UCSD-AML1 (cell line): ENCODE data around the gene ETFA.

ENCODE experiments used
- DNase-seq: peaks from one replicate; lab custom pipeline; 2025; ENCODE audit not compliant: unreplicated experiment; lab: John Stamatoyannopoulos, UW

The ETFA gene

DNA sequence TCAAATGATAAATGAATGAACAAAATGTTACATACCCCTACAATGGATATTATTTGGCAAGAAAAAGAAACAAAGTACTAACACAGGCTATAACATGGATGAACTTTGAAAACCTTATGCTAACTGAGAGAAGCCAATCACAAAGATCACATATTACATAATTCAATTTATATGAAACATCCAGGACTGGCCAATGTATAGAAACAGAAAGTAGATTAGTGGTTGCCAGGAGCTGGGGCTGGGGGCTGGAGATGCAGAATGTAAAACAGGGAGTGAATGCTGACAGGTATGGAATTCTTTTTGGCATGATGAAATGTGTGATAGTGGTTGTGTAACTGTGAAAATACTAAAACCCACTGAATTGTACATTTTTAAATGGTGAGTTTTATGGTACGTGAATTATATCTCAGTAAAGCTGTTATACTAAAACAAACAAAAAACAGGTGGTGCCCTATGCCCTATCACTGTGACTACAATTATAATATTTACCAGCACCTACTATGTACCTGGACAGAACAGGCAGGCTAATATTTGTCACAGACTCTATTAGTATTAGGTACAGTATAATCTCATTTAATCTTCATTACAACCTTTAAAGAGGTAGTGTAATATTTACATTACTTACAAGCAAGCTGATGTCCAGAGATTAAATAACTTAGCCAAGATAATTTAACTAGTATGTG is 90.0 kb downstream of the ETFA start:
- DNase-seq = no peak

GRCh38 chr15:76217882-76218217 is 93.4 kb downstream of the ETFA start:
- no peak for DNase-seq

GRCh38 chr15:76217029-76217881 is 94.0 kb downstream of the ETFA start:
- DNase-seq = no peak

DNA sequence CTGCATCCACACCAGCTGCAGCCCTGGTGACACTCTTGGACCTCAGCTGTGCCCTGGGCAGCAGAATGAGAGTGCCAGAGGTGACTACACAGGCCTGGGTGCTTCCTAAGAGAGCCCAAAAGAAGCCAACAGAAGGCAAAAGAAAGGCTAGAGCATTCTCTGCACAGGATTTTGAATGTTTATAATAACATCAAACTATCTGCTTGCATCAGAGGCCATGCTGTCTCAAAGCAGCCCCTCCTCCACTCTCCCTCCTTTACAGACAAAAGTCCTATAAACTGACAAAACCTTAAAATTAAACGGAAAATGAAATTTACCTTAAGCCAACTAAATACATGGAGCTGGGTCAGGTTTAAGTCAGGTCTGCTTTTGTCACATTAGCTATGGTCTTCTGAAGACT is 95.6 kb downstream of the ETFA start:
- DNase-seq = no peak

DNA sequence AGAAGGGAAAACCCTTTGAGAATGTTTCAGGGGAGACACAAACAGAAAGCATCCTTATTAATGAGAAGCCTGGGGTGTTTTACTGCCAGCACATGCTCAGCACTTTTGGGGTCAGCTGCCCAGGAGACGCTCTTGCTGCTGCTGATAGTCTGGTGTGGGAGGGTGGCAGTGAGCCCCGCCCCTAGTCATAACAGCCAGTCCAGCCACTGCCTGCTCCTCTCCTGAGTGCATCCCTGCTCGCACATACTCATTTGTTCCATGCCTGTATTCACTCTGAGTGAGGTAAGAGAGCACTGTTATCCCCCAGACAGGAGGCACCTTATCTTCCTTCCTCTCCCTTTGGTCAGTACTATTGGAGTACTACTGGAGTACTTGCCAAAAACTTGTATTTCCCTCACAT is 101.3 kb downstream of the ETFA start:
- DNase-seq = no peak

GRCh38 chr15:76209523-76209922 is 101.7 kb downstream of the ETFA start:
- no peak for DNase-seq

- no peak for DNase-seq
These were observed 102.4 kb downstream of the ETFA start for GRCh38 chr15:76208786-76209424.

DNA sequence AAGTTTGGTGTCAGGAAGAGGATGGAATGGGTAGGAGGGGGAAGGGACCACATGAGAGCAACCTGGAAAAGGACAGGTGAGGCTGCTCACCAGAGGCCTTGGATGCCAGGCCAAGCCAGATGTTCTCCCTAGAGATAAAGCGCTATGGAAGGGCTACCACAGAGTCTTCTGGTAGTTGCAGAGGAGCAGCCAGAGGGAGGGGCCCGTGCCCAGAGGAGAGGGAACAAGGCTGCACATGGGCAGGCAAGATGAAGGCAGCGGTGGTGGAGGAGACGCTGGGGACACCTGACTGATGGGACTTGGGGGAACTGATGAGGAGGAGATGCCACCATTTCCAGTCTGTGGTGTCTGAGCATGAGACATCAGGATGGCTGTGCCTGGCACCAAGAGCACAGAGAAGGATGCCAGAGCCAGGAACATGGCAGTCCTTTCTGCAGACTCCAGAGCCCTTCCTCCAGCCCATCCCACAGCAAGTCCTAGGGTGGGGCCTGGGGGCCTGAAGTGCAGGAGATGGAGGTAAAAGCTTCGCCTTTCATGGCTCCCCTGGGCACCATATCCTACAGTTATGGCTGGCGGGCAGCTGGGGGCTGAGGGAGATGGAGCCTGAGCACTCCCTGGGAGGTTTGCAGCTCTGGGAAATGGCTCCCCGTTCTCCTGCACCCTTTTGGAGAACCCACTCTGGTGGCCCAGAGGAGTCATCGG is 103.0 kb downstream of the ETFA start:
- no peak for DNase-seq

- DNase-seq = no peak
These were observed 104.8 kb downstream of the ETFA start for GRCh38 chr15:76206325-76206976.

- no peak for DNase-seq
These were observed 106.3 kb downstream of the ETFA start for GRCh38 chr15:76204916-76205460.

DNA sequence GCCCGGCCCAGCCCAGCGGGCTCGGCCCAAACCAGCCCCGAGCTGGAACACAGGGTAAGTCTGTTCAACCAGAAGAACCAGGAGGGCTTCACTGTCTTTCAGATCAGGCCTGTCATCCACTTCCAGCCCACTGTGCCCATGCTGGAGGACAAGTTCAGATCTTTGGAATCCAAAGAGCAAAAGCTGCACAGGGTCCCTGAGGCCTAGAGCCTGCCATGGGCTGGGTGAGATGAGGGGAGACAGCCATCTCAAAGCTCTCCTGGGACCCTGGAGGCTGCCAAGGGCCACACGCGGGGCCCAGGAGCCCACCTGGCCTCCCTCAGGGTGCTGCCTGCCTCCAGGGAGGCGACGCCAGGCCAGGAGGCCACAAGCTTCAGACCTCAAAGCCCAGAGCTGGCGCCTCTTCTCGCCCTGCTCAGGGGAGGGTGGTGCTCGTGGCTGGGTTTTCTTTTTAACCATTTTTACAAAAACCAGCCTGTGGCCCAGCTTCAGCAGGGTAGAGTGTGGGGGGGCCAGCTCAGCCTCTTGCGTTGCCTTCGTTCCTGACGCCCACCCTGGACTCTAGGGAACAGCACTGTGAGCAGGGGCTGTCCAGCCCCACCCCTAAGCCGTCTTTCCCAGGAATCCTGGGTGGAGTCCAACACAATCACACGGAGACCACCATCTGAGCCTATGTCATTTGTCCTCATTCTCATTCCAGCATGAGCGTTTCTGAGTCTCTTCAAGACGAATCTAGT is 107.0 kb downstream of the ETFA start:
- DNase-seq = no peak

DNA sequence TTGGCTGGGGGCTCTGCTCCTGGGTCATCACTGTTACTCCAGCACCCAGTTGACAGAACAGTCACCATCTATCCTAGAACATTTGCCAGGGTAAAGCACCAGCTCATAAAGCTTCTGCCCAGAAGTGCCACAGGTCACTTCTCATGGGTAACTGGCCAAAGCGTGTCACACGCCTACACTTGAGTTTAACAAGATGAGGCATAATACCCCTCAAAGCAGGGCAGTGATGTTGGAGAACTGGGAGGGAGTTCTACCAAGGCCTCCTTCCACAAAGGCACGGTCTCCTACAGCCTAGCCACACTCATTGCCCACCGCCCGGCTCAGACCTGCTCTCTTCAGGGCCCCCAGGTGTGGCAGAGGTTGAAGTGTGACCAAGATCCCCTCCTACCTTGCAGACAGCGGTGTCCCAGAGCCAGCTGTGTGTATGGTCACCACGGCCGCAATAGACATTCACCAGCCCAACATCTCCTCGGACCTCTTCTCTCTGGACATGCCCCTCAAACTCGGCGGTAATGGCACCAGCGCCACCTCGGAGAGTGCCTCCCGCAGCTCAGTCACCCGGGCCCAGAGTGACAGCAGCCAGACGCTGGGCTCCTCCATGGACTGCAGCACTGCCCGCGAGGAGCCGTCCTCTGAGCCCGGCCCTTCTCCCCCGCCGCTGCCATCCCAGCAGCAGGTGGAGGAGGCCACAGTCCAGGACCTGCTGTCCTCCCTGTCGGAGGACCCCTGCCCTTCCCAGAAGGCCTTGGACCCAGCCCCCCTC is 107.7 kb downstream of the ETFA start:
- no peak for DNase-seq

DNA sequence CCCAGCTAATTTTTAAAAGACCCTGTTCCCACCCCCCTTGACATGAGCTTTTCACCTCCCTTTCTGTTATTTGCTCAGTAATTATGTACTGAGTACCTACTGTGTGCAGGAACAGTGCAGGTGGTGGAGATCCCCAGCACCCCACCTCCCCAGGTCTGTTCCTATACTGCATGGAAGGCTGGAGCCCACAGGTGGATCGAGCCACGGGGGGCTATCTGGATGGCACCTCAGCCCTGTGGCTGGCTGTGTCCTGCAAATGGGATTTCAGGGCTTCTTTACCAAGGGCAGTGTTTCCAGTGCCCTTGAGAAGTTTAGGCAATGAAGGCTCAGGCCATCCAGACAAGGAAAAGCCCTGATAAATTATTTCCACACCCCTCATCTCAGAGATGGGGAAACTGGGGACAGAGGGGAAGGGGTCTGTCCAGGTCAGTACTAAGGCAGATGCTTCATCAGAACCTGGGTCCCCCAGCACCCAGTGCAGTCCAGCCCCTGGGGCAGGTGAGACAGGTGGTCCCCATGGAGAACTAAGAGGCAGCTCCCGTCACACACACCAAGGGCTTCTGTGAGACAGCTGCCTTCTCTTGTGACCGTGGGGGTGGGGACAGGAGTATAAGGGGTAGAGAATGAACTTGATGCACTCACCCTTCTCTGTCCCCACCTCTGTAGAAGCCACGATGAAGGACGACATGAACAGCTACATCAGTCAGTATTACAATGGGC is 109.6 kb downstream of the ETFA start:
- DNase-seq = no peak

GRCh38 chr15:76200641-76201105 is 110.6 kb downstream of the ETFA start:
- no peak for DNase-seq

GRCh38 chr15:76200083-76200465 is 111.2 kb downstream of the ETFA start:
- no peak for DNase-seq

- DNase-seq = no peak
These were observed 111.9 kb downstream of the ETFA start for GRCh38 chr15:76199106-76200082.

- no peak for DNase-seq
These were observed 112.7 kb downstream of the ETFA start for GRCh38 chr15:76198456-76199105.
